ENCODE results near the gene MED16. TPM values are rescaled to one million over a fixed set of nuclear protein-coding genes. Genes with fewer than 3 reads are reported as not detected.

MED16 gene
- total and polyA plus RNA-seq, 2 of the 13 experiments (the other 11 are each of a cell fraction or from before 2014, with no cell fraction given) = 13.3 to 14.8 TPM

DNA sequence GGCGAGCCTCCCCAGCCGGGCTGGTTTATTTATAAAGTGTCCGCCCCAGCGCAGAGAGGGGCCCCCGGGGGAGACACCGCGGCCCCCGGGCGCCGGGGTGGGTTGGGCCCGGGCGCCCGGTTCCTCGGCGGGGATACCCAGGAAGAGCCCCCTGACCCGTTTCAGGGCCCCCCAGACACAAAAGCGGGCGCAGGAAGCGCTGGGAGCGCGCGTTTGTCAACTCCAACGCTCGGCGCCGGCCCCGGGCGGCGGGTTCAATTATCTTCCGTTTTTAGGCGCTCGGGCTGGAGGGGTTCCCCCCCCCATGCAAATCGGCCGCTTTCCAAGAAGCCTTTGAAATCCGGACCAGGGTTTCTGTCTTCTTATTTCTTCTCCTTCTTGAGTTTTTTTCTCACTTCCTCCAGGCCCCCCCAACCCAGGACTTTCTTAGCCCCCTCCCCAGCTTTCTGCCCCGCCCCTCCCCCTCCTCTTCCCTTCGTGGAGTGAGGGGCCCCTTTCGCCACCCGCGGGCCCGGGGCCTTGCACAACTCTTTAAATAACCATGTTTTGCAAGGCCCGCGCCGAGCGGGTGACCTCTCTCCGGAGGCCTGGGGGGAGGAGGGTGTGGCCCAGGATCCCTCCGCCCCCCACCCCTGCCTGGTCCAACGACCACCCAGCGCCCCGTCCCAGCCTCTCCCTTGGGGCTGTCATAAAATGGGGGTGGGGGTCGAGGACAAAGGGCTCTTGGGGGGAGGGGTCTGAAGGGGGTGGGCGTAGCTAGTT, 33.8 kb upstream of the MED16 start (continued):
- TF ChIP-seq, protein P1, sequence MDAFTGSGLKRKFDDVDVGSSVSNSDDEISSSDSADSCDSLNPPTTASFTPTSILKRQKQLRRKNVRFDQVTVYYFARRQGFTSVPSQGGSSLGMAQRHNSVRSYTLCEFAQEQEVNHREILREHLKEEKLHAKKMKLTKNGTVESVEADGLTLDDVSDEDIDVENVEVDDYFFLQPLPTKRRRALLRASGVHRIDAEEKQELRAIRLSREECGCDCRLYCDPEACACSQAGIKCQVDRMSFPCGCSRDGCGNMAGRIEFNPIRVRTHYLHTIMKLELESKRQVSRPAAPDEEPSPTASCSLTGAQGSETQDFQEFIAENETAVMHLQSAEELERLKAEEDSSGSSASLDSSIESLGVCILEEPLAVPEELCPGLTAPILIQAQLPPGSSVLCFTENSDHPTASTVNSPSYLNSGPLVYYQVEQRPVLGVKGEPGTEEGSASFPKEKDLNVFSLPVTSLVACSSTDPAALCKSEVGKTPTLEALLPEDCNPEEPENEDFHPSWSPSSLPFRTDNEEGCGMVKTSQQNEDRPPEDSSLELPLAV (CRISPR knock-in tag; conservative IDR thresholded peaks at IDR 0.05; ENCODE audit: low read depth) = no peak
- TF ChIP-seq, protein P2, sequence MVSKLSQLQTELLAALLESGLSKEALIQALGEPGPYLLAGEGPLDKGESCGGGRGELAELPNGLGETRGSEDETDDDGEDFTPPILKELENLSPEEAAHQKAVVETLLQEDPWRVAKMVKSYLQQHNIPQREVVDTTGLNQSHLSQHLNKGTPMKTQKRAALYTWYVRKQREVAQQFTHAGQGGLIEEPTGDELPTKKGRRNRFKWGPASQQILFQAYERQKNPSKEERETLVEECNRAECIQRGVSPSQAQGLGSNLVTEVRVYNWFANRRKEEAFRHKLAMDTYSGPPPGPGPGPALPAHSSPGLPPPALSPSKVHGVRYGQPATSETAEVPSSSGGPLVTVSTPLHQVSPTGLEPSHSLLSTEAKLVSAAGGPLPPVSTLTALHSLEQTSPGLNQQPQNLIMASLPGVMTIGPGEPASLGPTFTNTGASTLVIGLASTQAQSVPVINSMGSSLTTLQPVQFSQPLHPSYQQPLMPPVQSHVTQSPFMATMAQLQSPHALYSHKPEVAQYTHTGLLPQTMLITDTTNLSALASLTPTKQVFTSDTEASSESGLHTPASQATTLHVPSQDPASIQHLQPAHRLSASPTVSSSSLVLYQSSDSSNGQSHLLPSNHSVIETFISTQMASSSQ (IDR thresholded peaks at IDR 0.05; ENCODE audit: low read depth) = no peak
- TF ChIP-seq, protein P2 (CRISPR knock-in tag; IDR thresholded peaks at IDR 0.05; ENCODE audit: borderline replicate concordance) = no peak
- TF ChIP-seq CBX2 (IDR thresholded peaks at IDR 0.05; ENCODE audit: low read depth, low read length) (no peak), CBX2 (CRISPR knock-in tag; IDR thresholded peaks at IDR 0.05; ENCODE audit: low read depth) (no peak), NFKB2 (CRISPR knock-in tag; IDR thresholded peaks at IDR 0.05; ENCODE audit: borderline replicate concordance) (no peak), TCF7 (IDR thresholded peaks at IDR 0.05; ENCODE audit: low read depth) (peak; percentile 2; the same call in 1 of the 2 replicates), AHR (CRISPR knock-in tag; IDR thresholded peaks at IDR 0.05) (no peak), ZNF543 (CRISPR knock-in tag; IDR thresholded peaks at IDR 0.05) (no peak), HNRNPK (IDR thresholded peaks at IDR 0.05; ENCODE audit: low read depth, low read length, poor library complexity, severe bottlenecking) (peak; percentile 68), ZSCAN22 (CRISPR knock-in tag; IDR thresholded peaks at IDR 0.05) (no peak), ZNF703 (CRISPR knock-in tag; IDR thresholded peaks at IDR 0.05; ENCODE audit: borderline replicate concordance) (no peak), ZNF263 (CRISPR knock-in tag; IDR thresholded peaks at IDR 0.05) (no peak)
- TF ChIP-seq, protein P3, sequence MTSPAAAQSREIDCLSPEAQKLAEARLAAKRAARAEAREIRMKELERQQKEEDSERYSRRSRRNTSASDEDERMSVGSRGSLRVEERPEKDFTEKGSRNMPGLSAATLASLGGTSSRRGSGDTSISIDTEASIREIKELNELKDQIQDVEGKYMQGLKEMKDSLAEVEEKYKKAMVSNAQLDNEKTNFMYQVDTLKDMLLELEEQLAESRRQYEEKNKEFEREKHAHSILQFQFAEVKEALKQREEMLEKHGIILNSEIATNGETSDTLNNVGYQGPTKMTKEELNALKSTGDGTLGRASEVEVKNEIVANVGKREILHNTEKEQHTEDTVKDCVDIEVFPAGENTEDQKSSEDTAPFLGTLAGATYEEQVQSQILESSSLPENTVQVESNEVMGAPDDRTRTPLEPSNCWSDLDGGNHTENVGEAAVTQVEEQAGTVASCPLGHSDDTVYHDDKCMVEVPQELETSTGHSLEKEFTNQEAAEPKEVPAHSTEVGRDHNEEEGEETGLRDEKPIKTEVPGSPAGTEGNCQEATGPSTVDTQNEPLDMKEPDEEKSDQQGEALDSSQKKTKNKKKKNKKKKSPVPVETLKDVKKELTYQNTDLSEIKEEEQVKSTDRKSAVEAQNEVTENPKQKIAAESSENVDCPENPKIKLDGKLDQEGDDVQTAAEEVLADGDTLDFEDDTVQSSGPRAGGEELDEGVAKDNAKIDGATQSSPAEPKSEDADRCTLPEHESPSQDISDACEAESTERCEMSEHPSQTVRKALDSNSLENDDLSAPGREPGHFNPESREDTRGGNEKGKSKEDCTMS (CRISPR knock-in tag; conservative IDR thresholded peaks at IDR 0.05) = no peak
- TF ChIP-seq, protein P4, sequence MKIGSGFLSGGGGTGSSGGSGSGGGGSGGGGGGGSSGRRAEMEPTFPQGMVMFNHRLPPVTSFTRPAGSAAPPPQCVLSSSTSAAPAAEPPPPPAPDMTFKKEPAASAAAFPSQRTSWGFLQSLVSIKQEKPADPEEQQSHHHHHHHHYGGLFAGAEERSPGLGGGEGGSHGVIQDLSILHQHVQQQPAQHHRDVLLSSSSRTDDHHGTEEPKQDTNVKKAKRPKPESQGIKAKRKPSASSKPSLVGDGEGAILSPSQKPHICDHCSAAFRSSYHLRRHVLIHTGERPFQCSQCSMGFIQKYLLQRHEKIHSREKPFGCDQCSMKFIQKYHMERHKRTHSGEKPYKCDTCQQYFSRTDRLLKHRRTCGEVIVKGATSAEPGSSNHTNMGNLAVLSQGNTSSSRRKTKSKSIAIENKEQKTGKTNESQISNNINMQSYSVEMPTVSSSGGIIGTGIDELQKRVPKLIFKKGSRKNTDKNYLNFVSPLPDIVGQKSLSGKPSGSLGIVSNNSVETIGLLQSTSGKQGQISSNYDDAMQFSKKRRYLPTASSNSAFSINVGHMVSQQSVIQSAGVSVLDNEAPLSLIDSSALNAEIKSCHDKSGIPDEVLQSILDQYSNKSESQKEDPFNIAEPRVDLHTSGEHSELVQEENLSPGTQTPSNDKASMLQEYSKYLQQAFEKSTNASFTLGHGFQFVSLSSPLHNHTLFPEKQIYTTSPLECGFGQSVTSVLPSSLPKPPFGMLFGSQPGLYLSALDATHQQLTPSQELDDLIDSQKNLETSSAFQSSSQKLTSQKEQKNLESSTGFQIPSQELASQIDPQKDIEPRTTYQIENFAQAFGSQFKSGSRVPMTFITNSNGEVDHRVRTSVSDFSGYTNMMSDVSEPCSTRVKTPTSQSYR (CRISPR knock-in tag; IDR thresholded peaks at IDR 0.05; ENCODE audit: borderline replicate concordance) = peak; percentile 83
- TF ChIP-seq, protein P5, sequence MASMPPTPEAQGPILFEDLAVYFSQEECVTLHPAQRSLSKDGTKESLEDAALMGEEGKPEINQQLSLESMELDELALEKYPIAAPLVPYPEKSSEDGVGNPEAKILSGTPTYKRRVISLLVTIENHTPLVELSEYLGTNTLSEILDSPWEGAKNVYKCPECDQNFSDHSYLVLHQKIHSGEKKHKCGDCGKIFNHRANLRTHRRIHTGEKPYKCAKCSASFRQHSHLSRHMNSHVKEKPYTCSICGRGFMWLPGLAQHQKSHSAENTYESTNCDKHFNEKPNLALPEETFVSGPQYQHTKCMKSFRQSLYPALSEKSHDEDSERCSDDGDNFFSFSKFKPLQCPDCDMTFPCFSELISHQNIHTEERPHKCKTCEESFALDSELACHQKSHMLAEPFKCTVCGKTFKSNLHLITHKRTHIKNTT (CRISPR knock-in tag; IDR thresholded peaks at IDR 0.05) = no peak
